Adrenal gland (tissue), 5 donors: Measurements from ENCODE around the gene BACH2.

ENCODE experiments used
- POLR2A ChIP-seq, 2 donors: fragments of 450-650 bp; IDR thresholded peaks; one replicate each; pipeline ENCODE4 v1.6.1; 2017; ENCODE audit warnings: antibody characterized with exemption in 2 of 2, mild to moderate bottlenecking in 2 of 2, moderate library complexity in 1 of 2
- TF ChIP-seq, protein P1 (sequence below), 6 experiments: fragments of 450-650 bp in 4 of 6; fragments of 200-600 bp in 2 of 6; sonication (generic) in 1 of 6; IDR thresholded peaks; 1 replicate in 5 of 6; 2 replicates in 1 of 6; pipeline versions ENCODE4 v1.5.1 to v1.8.0; 2016 to 2021; ENCODE audit warnings: antibody characterized with exemption in 6 of 6, mild to moderate bottlenecking in 2 of 6, moderate library complexity in 1 of 6
- donor health status: DM: no; HTN: no; CAD: no.

DNA sequence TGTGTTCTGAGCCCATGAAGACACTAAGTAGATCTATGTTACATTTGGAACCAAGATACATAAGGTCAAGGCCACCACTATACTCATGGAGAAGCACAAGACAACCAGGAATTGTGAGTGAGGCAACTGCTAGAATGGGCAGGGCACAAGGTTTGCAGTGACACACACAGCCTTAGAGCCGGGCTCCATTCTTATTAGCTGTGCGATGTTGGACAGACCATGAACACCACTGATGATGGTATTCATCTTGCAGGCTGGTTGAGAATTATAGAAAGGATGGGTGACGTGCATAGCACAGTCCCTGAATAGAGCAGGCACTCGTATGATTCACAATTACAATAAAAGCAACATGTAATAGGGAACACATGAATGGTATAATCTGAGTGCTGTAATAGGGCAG is 229.9 kb downstream of the BACH2 start:
- TF ChIP-seq, protein P1, sequence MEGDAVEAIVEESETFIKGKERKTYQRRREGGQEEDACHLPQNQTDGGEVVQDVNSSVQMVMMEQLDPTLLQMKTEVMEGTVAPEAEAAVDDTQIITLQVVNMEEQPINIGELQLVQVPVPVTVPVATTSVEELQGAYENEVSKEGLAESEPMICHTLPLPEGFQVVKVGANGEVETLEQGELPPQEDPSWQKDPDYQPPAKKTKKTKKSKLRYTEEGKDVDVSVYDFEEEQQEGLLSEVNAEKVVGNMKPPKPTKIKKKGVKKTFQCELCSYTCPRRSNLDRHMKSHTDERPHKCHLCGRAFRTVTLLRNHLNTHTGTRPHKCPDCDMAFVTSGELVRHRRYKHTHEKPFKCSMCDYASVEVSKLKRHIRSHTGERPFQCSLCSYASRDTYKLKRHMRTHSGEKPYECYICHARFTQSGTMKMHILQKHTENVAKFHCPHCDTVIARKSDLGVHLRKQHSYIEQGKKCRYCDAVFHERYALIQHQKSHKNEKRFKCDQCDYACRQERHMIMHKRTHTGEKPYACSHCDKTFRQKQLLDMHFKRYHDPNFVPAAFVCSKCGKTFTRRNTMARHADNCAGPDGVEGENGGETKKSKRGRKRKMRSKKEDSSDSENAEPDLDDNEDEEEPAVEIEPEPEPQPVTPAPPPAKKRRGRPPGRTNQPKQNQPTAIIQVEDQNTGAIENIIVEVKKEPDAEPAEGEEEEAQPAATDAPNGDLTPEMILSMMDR (IDR thresholded peaks at IDR 0.05), result no peak
- TF ChIP-seq POLR2A (IDR thresholded peaks at IDR 0.05), result no peak
